COR-L47 (cell line): Measurements from ENCODE around the gene MCF2L.

Experiments used
- DNase-seq: peaks from one replicate; lab custom pipeline; 2025; lab: John Stamatoyannopoulos, UW

The MCF2L gene

DNA sequence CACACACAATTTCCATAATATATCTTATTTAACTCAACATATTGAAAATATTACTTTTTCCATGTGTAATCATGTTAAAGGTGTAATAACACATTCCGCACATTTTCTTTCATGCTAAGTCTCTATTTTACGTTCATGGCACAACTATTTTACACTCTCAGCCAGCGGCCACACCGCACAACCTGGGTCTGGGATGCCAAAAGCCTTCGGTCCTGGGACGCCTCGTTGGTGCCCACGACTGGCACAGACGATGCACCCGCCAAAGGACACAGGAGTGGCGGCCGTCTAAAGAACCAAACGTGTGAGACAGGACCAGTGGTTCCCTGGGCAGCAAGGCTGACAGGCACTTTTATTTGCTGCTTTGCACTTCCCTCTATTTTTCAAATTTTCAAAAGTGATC is 179.4 kb downstream of the MCF2L start:
- no peak for DNase-seq

DNA sequence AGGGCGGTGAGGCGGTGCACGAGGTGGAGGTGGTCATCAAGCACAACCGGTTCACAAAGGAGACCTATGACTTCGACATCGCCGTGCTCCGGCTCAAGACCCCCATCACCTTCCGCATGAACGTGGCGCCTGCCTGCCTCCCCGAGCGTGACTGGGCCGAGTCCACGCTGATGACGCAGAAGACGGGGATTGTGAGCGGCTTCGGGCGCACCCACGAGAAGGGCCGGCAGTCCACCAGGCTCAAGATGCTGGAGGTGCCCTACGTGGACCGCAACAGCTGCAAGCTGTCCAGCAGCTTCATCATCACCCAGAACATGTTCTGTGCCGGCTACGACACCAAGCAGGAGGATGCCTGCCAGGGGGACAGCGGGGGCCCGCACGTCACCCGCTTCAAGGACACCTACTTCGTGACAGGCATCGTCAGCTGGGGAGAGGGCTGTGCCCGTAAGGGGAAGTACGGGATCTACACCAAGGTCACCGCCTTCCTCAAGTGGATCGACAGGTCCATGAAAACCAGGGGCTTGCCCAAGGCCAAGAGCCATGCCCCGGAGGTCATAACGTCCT is 180.0 kb downstream of the MCF2L start:
- DNase-seq: no peak
